Stimulated activated effector memory CD8-positive, alpha-beta T cell treated with anti-CD3 and anti-CD28 coated beads, Interleukin-12 subunit alpha, Interleukin-12 subunit beta, amount 100 ng/mL, for 72 hours (primary cell): ENCODE results near the gene ARHGEF4.
"Not testable (repeated sequence)": the region's sequence is repeated elsewhere in the genome, so short reads cannot be mapped to it uniquely, and the experiment has no call there.

Experiments
- ATAC-seq: fragments of 150-1000 bp; cut with Tn5 transposase; 2 replicates; pipeline ENCODE4 v1.10.0; 2021
- DNase-seq, 2 donors: peaks; one replicate each; pipeline ENCODE4 v3.0.0; 2021 to 2022; ENCODE audit warnings: low spot score in 2 of 2
- H3K27ac Mint-ChIP-seq: one replicate; pipeline ENCODE4 v1.8.0; 2022; ENCODE audit warnings: mild to moderate bottlenecking, mixed read lengths
- H3K36me3 Mint-ChIP-seq: one replicate; pipeline ENCODE4 v1.8.0; 2022; ENCODE audit warnings: mild to moderate bottlenecking, mixed read lengths
- H3K4me1 Mint-ChIP-seq: one replicate; pipeline ENCODE4 v1.8.0; 2022; ENCODE audit warnings: mixed read lengths
- H3K4me3 Mint-ChIP-seq: one replicate; pipeline ENCODE4 v1.8.0; 2022; ENCODE audit warnings: mild to moderate bottlenecking, mixed read lengths
- H3K9me3 Mint-ChIP-seq: one replicate; pipeline ENCODE4 v1.8.0; 2022; ENCODE audit warnings: mixed read lengths

The ARHGEF4 gene

DNA sequence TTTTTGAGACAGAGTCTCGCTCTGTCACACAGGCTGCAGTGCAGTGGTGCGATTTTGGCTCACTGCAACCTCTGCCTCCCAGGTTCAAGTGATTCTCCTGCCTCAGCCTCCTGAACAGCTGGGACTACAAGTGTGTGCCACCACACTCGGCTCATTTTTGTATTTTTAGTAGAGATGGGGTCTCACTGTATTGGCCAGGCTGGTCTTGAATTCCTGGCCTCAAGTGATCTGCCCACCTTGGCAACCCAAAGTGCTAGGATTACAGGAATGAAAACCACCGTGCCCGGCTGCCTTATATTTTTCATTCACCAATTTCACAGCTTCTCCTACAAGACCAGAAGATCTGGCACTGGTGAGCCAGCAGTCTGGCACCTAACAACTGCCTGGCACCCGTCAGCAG lies 231.5 kb downstream of the ARHGEF4 start:
- not testable (repeated sequence) for DNase-seq, ATAC-seq, H3K9me3 Mint-ChIP-seq, H3K27ac Mint-ChIP-seq, H3K4me3 Mint-ChIP-seq
- Mint-ChIP-seq H3K36me3 (peaks cover 98% of the 10 kb centered on the region), H3K4me1 (peaks cover 42% of the 10 kb centered on the region)

DNA sequence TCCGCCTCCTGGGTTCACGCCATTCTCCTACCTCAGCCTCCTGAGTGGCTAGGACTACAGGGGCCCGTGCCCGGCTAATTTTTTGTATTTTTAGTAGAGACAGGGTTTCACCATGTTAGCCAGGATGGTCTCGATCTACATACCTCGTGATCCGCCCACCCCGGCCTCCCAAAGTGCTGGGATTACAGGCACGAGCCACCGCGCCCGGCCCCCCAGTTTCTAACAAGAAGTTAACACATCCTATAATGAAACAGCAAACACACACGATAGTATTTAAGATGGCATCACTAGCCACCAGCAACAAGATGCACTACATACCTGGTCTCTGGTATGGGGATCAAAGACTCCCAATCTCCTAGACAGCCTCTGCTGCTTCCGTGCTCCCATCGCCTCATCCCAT lies 238.9 kb downstream of the ARHGEF4 start:
- not testable (repeated sequence) for H3K9me3 Mint-ChIP-seq, H3K4me3 Mint-ChIP-seq, DNase-seq, ATAC-seq
- Mint-ChIP-seq H3K4me1 (peaks cover 56% of the 10 kb centered on the region), H3K36me3 (peaks cover 100% of the 10 kb centered on the region), H3K27ac (peak overlapping the region; percentile 84)

DNA sequence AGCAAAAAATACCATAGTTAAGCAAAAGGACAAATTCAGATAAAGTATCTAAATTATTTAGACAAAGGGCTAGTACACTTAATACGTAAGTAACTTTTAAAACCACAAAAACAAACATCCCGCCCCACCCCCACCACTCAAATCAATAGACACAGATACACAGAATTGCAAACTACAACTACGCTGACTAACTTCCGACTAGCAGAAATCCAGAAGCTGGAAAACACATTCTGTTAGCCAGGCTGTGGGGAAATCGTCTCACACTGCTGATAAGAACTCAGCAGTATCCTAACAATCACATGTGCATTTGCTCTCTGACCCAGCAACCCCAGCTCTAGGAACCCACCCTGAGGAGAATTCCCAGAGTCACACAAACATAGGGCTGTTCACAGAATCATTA lies 240.0 kb downstream of the ARHGEF4 start:
- no peaks in the 10 kb centered on the region for H3K9me3 Mint-ChIP-seq
- peaks cover 99% of the 10 kb centered on the region for H3K36me3 Mint-ChIP-seq
- peak overlapping the region; percentile 84 for H3K27ac Mint-ChIP-seq

DNA sequence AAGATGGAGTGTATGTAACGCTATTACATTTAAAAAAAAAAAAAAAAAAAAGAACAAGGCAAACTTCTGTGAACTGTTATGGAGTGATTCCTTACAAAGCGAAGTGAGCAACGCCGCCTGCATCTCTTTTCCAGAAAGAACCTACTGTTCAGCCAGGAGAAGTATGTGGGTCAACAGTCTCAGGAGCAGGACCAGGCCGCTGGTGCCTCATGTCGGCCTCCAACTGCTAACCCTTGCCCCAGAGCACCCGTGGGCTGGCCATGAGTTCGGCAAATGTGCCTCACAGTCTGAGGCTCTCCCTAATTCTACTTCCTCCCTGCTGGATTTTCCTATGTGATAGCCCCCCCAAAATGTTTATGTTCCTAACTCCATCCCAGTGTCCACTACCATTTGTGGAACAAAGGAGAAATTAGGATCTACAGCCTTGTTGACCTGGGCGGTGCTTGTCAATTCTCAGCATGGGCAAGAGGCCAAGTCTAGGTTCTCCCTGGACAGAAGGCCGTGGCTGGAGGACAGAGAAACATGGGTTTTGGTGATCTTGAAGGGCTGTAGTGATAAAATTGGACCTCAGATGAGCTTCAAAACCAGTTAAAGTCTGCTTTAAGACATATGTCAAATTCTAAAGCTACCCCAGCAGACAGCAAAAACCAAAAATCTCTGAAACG lies 240.6 kb downstream of the ARHGEF4 start:
- H3K4me3 Mint-ChIP-seq = no peak overlapping the region
- no peaks in the 10 kb centered on the region for H3K9me3 Mint-ChIP-seq
- DNase-seq (no peak), ATAC-seq (no peak)
- H3K4me1 Mint-ChIP-seq = peaks cover 68% of the 10 kb centered on the region
- H3K36me3 Mint-ChIP-seq = peaks cover 99% of the 10 kb centered on the region
- peak overlapping the region; percentile 67 for H3K27ac Mint-ChIP-seq

More for the DNA sequence above, 240.0 kb downstream of the ARHGEF4 start:
- DNase-seq = no peak
- peaks cover 66% of the 10 kb centered on the region for H3K4me1 Mint-ChIP-seq
- ATAC-seq = no peak
- no peak overlapping the region for H3K4me3 Mint-ChIP-seq

DNA sequence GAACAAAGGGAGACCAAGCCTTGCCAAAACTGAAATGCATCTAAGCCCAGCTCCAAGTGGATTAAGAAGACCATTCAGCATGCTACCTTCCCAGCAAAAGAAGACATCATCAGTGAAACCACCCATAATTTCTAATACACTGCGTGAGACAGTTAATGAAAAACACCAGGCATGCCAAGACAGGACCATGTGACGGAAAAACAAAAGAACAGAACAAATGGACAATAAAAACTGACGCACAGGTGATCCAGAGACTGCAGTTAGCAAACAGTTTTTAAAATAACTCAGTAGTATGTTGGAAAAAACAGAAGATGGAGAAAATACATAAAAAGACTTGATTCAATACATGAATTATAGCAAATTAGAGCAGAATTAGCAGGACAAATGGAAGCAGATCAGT lies 241.3 kb downstream of the ARHGEF4 start:
- Mint-ChIP-seq H3K27ac (peak overlapping the region; percentile 67), H3K4me3 (no peak overlapping the region), H3K9me3 (no peaks in the 10 kb centered on the region), H3K36me3 (peaks cover 99% of the 10 kb centered on the region), H3K4me1 (peaks cover 68% of the 10 kb centered on the region)
- no peak for DNase-seq
- ATAC-seq = no peak

DNA sequence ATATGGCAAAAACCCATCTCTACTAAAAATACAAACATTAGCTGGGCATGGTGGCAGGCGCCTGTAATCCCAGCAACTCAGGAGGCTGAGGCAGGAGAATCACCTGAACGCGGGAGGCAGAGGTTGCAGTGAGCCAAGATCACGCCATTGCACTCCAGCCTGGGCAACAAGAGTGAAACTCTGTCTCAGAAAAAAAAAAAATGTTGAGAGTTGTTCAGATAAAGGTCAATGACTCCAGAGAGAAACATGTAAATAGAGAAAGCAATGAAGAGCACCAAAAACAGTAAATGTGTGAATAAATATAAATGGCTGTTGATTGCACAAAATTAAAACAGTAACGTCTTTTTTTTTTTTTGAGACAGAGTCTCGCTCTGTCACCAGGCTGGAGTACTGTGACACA lies 243.2 kb downstream of the ARHGEF4 start:
- peak overlapping the region; percentile 67 for H3K27ac Mint-ChIP-seq
- peaks cover 66% of the 10 kb centered on the region for H3K4me1 Mint-ChIP-seq
- not testable (repeated sequence) for DNase-seq, ATAC-seq, H3K9me3 Mint-ChIP-seq, H3K4me3 Mint-ChIP-seq
- H3K36me3 Mint-ChIP-seq = peaks cover 96% of the 10 kb centered on the region

DNA sequence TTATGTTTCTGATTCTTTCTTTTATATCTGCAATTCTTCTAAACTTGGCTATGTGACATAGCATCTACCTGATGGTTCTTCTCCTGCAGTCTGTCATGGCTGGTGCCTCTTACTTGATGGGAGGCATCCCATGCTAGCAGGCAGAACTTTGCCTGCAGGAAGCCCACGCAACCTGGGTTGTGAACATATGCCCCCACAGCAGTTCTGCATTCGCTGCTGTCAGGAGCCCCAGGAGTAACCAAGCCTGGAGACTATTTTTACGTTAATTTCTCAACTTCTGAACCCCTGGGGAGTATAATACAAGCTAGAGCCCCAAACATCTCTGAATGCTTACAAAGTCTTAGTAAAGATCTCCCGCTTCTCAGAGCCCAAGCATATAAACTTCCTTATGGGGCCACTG lies 244.5 kb downstream of the ARHGEF4 start:
- Mint-ChIP-seq H3K9me3 (no peaks in the 10 kb centered on the region), H3K36me3 (peaks cover 96% of the 10 kb centered on the region), H3K4me1 (peaks cover 63% of the 10 kb centered on the region), H3K27ac (peak overlapping the region; percentile 30), H3K4me3 (no peak overlapping the region)
- ATAC-seq = no peak
- DNase-seq = no peak

DNA sequence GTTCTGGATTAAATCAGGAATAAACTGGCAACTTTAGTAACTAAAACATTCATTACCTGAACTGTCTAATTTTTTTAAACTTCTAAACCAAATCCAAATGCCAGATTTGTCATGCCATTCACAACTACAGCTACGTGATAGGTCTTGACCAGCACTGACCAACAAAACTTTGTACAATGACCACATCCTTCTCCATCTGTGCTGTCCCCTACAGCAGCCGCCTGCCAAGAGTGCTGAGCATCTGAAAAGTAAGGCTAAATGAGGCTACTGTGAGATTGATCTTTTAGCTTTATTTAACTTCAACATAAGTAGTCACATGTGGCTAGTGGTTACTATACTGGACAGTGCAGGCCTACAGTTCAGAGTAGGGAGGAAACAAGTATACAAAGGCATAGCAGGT lies 248.9 kb downstream of the ARHGEF4 start:
- ATAC-seq = no peak
- no peak for DNase-seq

DNA sequence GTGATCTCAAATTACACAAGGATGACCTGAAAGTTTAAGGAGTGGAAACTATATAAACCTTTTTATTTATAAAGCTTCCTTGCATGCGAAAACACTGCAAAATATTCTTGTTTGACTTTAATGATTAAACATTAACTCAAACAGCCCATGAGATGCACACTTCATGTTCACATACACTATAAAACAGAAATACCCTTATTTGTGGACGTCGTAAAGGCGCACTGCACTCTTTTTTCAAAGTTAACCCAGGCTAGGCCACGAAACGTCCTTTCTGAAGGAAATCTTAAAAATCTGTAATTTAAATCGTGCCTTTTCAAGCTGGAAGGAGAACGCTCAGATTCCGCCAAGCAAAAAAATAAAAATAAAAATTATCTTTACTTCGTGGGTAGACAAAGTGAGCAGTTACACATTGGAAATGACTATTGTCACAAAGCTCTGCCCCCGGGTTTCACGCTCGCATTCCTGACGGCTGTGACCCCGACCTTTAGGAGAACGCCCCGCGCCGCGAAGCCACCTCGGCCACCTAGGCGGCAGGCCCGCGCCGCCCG lies 255.8 kb downstream of the ARHGEF4 start:
- peaks cover 15% of the 10 kb centered on the region for H3K4me1 Mint-ChIP-seq
- DNase-seq (no peak), ATAC-seq (no peak)
- peak overlapping the region; percentile 86 for H3K4me3 Mint-ChIP-seq
- H3K27ac Mint-ChIP-seq = peak overlapping the region; percentile 95
- H3K9me3 Mint-ChIP-seq = no peaks in the 10 kb centered on the region
- peaks cover 62% of the 10 kb centered on the region for H3K36me3 Mint-ChIP-seq

More for the DNA sequence above, 248.9 kb downstream of the ARHGEF4 start:
- peaks cover 96% of the 10 kb centered on the region for H3K36me3 Mint-ChIP-seq
- peak overlapping the region; percentile 67 for H3K27ac Mint-ChIP-seq
- no peaks in the 10 kb centered on the region for H3K9me3 Mint-ChIP-seq
- H3K4me3 Mint-ChIP-seq = no peak overlapping the region
- peaks cover 38% of the 10 kb centered on the region for H3K4me1 Mint-ChIP-seq

DNA sequence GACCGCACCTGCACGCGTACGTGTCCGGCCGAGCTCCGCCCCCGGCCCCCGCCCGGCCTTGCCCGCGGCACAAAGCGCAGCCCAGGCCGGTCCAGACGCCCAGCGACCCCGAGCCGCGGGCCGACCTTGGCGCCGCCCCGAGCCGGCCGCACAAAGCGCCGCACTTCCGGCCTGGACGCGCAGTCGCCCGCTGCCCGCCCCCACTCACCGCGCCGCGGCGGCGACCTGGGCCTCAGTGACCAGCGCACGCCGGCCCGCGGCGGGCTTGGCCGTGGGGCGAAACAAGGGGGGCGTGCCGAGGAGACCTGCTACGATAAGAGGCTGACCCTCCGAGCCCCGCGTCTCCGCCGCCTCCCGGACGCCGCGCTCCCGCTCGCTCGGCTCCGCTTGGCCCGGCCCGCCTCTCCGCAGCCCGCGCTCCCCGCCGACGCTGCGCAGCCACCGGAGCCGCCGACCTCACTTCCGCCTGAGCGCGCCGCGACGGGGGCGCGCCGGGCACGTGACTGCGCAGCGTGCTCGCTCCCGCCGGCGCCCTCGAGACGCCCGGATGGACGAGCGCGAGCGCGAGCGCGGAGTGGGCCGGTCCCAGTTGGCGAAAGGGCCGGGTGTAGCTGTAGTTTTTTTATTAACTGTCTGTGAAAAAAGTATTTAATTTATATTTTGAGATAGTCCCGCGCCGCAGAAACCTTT lies 256.4 kb downstream of the ARHGEF4 start, which contains the start of gene FAM168B:
Gene FAM168B (minus strand): TSS at position 455 of the 690 bp plus-strand sequence. CDS start 10,814 bp downstream, outside the sequence.
- H3K27ac Mint-ChIP-seq = peak within 1 kb of the TSS; percentile 95
- DNase-seq = peak; percentile 89 to 93
- no peaks in the 10 kb centered on the region for H3K9me3 Mint-ChIP-seq
- peak; percentile 92 for ATAC-seq
- H3K36me3 Mint-ChIP-seq = peaks cover 56% of the 10 kb centered on the region
- peaks cover 15% of the 10 kb centered on the region for H3K4me1 Mint-ChIP-seq
- H3K4me3 Mint-ChIP-seq = peak within 1 kb of the TSS; percentile 86

DNA sequence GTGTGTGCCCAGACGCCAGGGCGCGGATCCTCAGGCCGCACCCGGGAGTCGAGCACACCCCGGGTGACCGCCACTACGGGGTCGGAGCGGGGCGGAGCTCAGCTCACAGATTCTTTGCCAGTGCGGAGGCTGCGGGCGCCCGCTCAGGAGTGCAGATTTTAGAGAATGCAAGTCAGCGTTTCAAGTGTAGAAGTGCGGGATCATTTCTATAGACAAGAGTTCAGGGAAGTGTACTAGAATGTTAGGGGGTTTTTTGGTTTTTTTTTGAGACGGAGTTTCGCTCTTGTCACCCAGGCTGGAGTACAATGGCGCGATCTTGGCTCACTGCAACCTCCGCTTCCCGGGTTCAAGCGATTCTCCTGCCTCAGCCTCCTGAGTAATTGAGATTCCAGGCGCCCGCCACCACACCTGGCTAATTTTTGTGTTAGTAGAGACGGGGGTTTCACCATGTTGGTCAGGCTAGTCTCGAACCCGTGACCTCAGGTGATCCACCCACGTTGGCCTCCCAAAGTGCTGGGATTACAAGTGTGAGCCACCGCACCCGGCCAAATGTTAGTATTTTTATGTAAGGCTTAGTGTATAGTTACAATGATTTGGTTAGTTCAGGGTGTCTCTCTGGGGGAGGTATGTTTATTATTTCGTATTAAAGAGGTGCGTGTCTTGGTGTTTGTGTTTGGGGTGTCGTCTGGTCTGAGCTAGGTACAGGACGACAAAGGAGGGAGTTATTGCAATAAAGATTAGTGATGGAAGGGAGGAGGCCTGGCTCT lies 257.2 kb downstream of the ARHGEF4 start:
- Mint-ChIP-seq H3K27ac (peak overlapping the region; percentile 95), H3K9me3 (no peaks in the 10 kb centered on the region), H3K4me1 (peaks cover 15% of the 10 kb centered on the region), H3K36me3 (peaks cover 49% of the 10 kb centered on the region), H3K4me3 (peak overlapping the region; percentile 86)
- peak in 1 of 2 donors; percentile 3 for DNase-seq
- peak; percentile 87 for ATAC-seq

DNA sequence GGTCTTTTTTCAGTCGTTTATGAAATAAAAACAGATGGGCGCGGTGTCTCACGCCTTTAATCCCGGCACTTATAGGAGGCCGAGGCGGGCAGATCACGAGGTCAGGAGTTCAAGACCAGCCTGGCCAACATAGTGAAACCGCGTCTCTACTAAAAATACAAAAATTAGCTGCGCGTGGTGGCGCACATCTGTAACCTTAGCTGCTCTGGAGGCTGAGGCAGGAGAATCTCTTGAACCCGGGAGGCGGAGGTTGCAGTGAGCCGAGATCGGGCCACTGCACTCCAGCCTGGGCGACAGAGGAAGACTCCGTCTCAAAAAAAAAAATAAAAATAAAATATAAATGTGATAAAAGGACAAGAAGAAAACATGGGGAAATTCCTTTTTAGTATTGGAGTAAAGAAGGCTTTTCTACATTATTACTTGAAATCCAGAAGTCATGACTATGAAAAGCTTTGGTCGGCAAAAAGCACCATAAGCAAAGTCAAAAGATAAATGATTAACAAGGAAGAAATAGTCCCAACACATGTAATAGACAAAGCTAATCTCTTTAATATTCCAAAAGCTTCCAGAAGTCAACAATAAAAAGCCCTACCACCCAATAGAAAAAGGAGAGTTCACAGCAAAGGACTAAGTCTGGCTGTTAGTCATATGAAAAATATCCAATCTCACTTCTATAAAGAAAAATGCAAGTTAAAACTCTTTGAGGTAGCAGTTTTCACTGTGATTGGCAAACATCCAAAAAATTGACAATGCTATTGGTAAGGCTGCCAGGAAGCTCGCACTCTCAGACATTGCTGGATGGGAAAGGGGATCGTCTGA lies 258.0 kb downstream of the ARHGEF4 start:
- ATAC-seq = no peak
- DNase-seq = no peak

More for the DNA sequence above, 258.0 kb downstream of the ARHGEF4 start:
- Mint-ChIP-seq H3K36me3 (peaks cover 41% of the 10 kb centered on the region), H3K9me3 (no peaks in the 10 kb centered on the region), H3K4me1 (peaks cover 11% of the 10 kb centered on the region), H3K27ac (peak overlapping the region; percentile 95), H3K4me3 (peak overlapping the region; percentile 86)
